GM12878 (cell line): ENCODE data around the gene NHLRC4. TPM values are rescaled to one million over a fixed set of nuclear protein-coding genes. Genes with fewer than 3 reads are reported as not detected.

Experiments used
- ATAC-seq: fragments of 200-7000 bp; cut with Tn5 transposase; 3 replicates; pipeline ENCODE4 v1.9.1; 2020; ENCODE audit warnings: mild to moderate bottlenecking, moderate library complexity
- BruUV-seq: library from RNA; stranded (reverse); fragments of 400-500 nt; replicated peaks from 2 replicates; lab custom pipeline; 2021; lab: Mats Ljungman, UMichigan
- CTCF ChIA-PET: fragments of 300-600 bp; sonication (Branson Sonifier 250); formaldehyde crosslinking; extraction: SDS; loops from one replicate; lab custom pipeline; 2021; ENCODE audit warnings: inconsistent platforms; lab: Yijun Ruan, JAX
- POLR2A ChIA-PET: fragments of 350-600 bp; formaldehyde crosslinking; extraction: SDS; loops from one replicate; lab custom pipeline; 2021; ENCODE audit warnings: inconsistent platforms; lab: Charles Lee
- RAD21 ChIA-PET: fragments of 300-600 bp; sonication (Branson Sonifier 250); formaldehyde crosslinking; loops from one replicate; lab custom pipeline; 2023; ENCODE audit warnings: antibody characterized with exemption; ENCODE audit not compliant: unreplicated experiment; lab: Charles Lee
- SMC1A ChIA-PET: fragments of 300-600 bp; sonication (Branson Sonifier 250); formaldehyde crosslinking; loops from one replicate; lab custom pipeline; 2023; ENCODE audit not compliant: unreplicated experiment, uncharacterized antibody; lab: Charles Lee
- DNase-seq: peaks from one replicate; pipeline ENCODE4 v3.0.0-alpha.2; 2011; ENCODE audit warnings: low read depth, low spot score
- FAIRE-seq: peaks from 3 replicates; lab custom pipeline; 2011; peaks lifted over from hg19 to GRCh38; lab: Jason Lieb, UNC
- H2AFZ ChIP-seq: 2 replicates; pipeline ENCODE4 v1.6.0; 2011; ENCODE audit warnings: low read depth, low read length, control low read depth; ENCODE audit not compliant: control insufficient read depth
- H3K27ac ChIP-seq: 2 replicates; pipeline ENCODE4 v1.5.1; 2011; ENCODE audit warnings: control low read depth; ENCODE audit not compliant: control insufficient read depth, insufficient read depth
- H3K27me3 ChIP-seq, 2 experiments: replicated peaks in 1 of 2; 2 replicates each; pipeline versions ENCODE4 v1.6.0 to v1.6.1; 2011; ENCODE audit warnings: low read length in 1 of 2; ENCODE audit not compliant: control insufficient read depth in 2 of 2, insufficient read depth in 2 of 2
- H3K36me3 ChIP-seq, 2 experiments: 2 replicates each; pipeline ENCODE4 v1.5.1; 2011; ENCODE audit warnings: low read length in 1 of 2; ENCODE audit not compliant: control insufficient read depth in 2 of 2, insufficient read depth in 2 of 2
- H3K4me1 ChIP-seq: 2 replicates; pipeline ENCODE4 v1.6.1; 2011; ENCODE audit warnings: mild to moderate bottlenecking, low read length, moderate library complexity, mixed read lengths; ENCODE audit not compliant: control insufficient read depth, insufficient read depth
- H3K4me2 ChIP-seq: 2 replicates; pipeline ENCODE4 v1.6.0; 2011; ENCODE audit warnings: control low read depth; ENCODE audit not compliant: control insufficient read depth, insufficient read depth
- H3K4me3 ChIP-seq: fragments of 200-600 bp; sonication (generic); 2 replicates; pipeline ENCODE4 v1.5.1; 2016
- H3K79me2 ChIP-seq: 2 replicates; pipeline ENCODE4 v1.6.0; 2011; ENCODE audit warnings: low read length; ENCODE audit not compliant: control insufficient read depth, insufficient read depth
- H3K9ac ChIP-seq: 2 replicates; pipeline ENCODE4 v1.8.0; 2011; ENCODE audit warnings: low read length, control low read depth, mixed read lengths; ENCODE audit not compliant: control insufficient read depth, insufficient read depth
- H3K9me3 ChIP-seq: replicated peaks from 3 replicates; pipeline ENCODE4 v1.5.1; 2011; ENCODE audit warnings: mild to moderate bottlenecking, low read length; ENCODE audit not compliant: control insufficient read depth, insufficient read depth
- H4K20me1 ChIP-seq: 2 replicates; pipeline ENCODE4 v1.6.0; 2011; ENCODE audit not compliant: control insufficient read depth, insufficient read depth
- BMI1 ChIP-seq: fragments of 450-650 bp; IDR thresholded peaks from 2 replicates; pipeline ENCODE4 v1.6.1; 2016; ENCODE audit warnings: mild to moderate bottlenecking, moderate library complexity, borderline replicate concordance
- DPF2 ChIP-seq: fragments of 450-650 bp; IDR thresholded peaks from 2 replicates; pipeline ENCODE4 v1.6.1; 2017; ENCODE audit warnings: mild to moderate bottlenecking
- GABPA ChIP-seq: IDR thresholded peaks from 2 replicates; pipeline ENCODE4 v1.6.1; 2014; ENCODE audit warnings: antibody characterized with exemption, low read depth, mild to moderate bottlenecking, inconsistent platforms
- GATAD2B ChIP-seq: fragments of 450-650 bp; conservative IDR thresholded peaks from 2 replicates; pipeline ENCODE4 v1.6.1; 2017; ENCODE audit warnings: low read depth, mild to moderate bottlenecking, moderate library complexity
- LARP7 ChIP-seq: fragments of 450-650 bp; IDR thresholded peaks from 2 replicates; pipeline ENCODE4 v1.6.1; 2017; ENCODE audit warnings: mild to moderate bottlenecking
- NFYA ChIP-seq: IDR thresholded peaks from 2 replicates; pipeline ENCODE4 v1.6.1; 2011; ENCODE audit warnings: low read depth, mild to moderate bottlenecking, low read length, improper control_type of control experiment, borderline replicate concordance
- PAX5 ChIP-seq: IDR thresholded peaks from 2 replicates; pipeline ENCODE4 v1.6.1; 2011; ENCODE audit warnings: low read depth, low read length, borderline replicate concordance
- RBBP5 ChIP-seq: fragments of 200-600 bp; sonication (generic); conservative IDR thresholded peaks from 2 replicates; pipeline ENCODE4 v1.6.1; 2016
- SIN3A ChIP-seq: IDR thresholded peaks from 2 replicates; pipeline ENCODE4 v1.6.1; 2012; ENCODE audit warnings: low read depth, low read length, improper control_type of control experiment
- WRNIP1 ChIP-seq: IDR thresholded peaks from 2 replicates; pipeline ENCODE4 v1.6.1; 2011; ENCODE audit warnings: low read depth, low read length, improper control_type of control experiment, borderline replicate concordance
- ZNF207 ChIP-seq: fragments of 450-650 bp; IDR thresholded peaks from 2 replicates; pipeline ENCODE4 v1.6.1; 2014; ENCODE audit warnings: antibody characterized with exemption, mild to moderate bottlenecking, borderline replicate concordance
- ZNF384 ChIP-seq: IDR thresholded peaks from 2 replicates; pipeline ENCODE4 v1.6.1; 2012; ENCODE audit warnings: low read depth, mild to moderate bottlenecking, low read length, improper control_type of control experiment, borderline replicate concordance
- WGBS: methylation state at CpG from one replicate; pipeline ENCODE4 v1.1.6; 2016; ENCODE audit warnings: low lambda C conversion rate; ENCODE audit not compliant: insufficient replicate concordance, insufficient coverage; ENCODE audit errors: missing lambda C conversion rate; 5-methylcytosine and 5-hydroxymethylcytosine counted together
- in situ Hi-C: fragments of 300-500 bp; cut with MboI; formaldehyde crosslinking; loops from 9 replicates; pipeline ENCODE4 v1.14.3; 2018; ENCODE audit warnings: mixed read lengths
- intact Hi-C: fragments of 100-400 bp; cut with micrococcal nuclease; formaldehyde crosslinking; loops from one replicate; pipeline ENCODE4 v1.14.2; 2022; ENCODE audit not compliant: unreplicated experiment
- polyA plus RNA-seq, 11 experiments: library from polyadenylated mRNA; depleted of rRNA in 4 of 11; unstranded in 6 of 11; stranded (reverse) in 5 of 11; fragments of >200 nt; fragmentation: Nextera tagmentation in 4 of 11; fragmentation: Illumina TruSeq in 1 of 11; extraction: Ambion mirVana in 4 of 11; extraction: Trizol in 1 of 11; gene quantifications; 1 replicate in 1 of 11; 2 replicates in 10 of 11; pipeline versions ENCODE4 v1.2.1 to v1.2.3, GENCODE V29; 2011 to 2016; ENCODE audit warnings: inconsistent platforms in 2 of 11, missing spikeins in 2 of 11, low read depth in 1 of 11
- total RNA-seq, 4 experiments: library from RNA; depleted of rRNA in 3 of 4; stranded (reverse); fragments of >200 nt in 3 of 4; fragmentation: Illumina TruSeq in 1 of 4; extraction: Trizol in 1 of 4; gene quantifications; 2 replicates each; pipeline versions ENCODE4 v1.2.1 to v1.2.3, GENCODE V29; 2013 to 2021
- TF ChIP-seq, protein P1 (sequence below): IDR thresholded peaks from 2 replicates; pipeline ENCODE4 v1.6.1; 2012; ENCODE audit warnings: low read length, inconsistent platforms
- TF ChIP-seq, protein P2 (sequence below): fragments of 450-650 bp; conservative IDR thresholded peaks from 2 replicates; pipeline ENCODE4 v1.6.1; 2017; ENCODE audit warnings: mild to moderate bottlenecking, moderate library complexity
- TF ChIP-seq, protein P3 (sequence below): IDR thresholded peaks from 2 replicates; pipeline ENCODE4 v1.6.1; 2011; ENCODE audit warnings: borderline replicate concordance, low read depth, mild to moderate bottlenecking, moderate library complexity, low read length; ENCODE audit not compliant: insufficient read depth, poor library complexity, severe bottlenecking

NHLRC4 gene
- total and polyA plus RNA-seq, 10 of the 15 experiments (the other 5 are each of a cell fraction or from before 2014, with no cell fraction given), result 0.07 to 1.1 (median 0.57) TPM; not detected in 3

DNA sequence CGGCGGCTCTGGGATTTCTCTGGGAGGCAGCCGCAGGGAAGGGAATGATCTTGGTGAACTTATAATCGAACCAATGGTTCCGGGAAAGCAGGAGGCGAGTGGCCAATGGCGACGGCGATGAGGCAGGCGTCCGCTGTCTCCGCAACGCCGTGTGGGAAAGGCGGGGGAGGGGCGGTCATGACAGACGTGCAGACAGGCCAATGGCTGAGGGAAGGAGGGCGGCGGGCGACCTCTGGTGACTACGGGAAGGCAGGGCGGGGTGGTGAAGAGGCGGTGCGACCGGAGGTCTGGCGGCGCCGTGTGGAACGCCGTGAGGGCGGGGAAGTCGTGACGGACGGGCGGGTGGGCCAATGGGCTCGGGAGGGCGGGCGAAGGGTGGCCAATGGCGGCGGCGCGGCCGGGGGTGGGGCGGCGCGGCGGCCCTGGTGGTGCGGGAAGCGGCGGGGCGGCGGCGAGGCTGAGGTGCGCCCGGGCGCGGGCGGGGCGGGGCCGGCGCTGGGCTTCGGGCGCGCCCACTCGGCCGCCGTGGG is 22.9 kb downstream of the NHLRC4 start, which contains the start of gene RAB40C (continued):
- TF ChIP-seq NFYA (no peak), GATAD2B (no peak), GABPA (no peak), DPF2 (peak; percentile 96)
- TF ChIP-seq, protein P1, sequence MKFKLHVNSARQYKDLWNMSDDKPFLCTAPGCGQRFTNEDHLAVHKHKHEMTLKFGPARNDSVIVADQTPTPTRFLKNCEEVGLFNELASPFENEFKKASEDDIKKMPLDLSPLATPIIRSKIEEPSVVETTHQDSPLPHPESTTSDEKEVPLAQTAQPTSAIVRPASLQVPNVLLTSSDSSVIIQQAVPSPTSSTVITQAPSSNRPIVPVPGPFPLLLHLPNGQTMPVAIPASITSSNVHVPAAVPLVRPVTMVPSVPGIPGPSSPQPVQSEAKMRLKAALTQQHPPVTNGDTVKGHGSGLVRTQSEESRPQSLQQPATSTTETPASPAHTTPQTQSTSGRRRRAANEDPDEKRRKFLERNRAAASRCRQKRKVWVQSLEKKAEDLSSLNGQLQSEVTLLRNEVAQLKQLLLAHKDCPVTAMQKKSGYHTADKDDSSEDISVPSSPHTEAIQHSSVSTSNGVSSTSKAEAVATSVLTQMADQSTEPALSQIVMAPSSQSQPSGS, result no peak

DNA sequence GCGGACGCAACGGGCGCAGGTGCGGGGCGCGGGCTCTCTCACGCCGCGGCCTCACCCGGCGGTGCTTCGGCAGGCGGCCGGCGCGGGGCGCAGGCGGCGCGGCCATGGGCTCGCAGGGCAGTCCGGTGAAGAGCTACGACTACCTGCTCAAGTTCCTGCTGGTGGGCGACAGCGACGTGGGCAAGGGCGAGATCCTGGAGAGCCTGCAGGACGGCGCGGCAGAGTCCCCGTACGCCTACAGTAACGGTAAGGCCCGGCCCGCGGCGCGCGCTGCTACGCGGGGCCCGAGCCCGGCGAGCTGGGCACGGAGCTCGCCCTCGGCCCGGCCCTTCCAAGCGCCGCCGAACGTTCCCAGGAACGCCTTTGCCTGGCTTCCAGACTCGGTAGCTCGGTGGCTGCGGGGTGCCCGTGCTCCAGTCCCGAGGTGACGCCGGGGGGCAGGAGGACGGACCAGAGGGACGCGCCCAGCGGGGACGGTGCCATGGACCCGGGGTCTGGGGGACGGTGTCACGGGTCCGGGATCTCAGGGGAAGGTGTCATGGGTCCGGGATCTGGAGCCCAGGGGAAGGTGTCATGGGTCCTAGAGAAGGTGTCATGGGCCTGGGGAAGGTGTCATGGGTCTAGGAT is 23.5 kb downstream of the NHLRC4 start:
- Histone ChIP-seq H3K9ac (peak overlapping the region; percentile 87), H4K20me1 (no peaks in the 10 kb centered on the region), H3K9me3 (no peaks in the 10 kb centered on the region), H3K4me3 (peak overlapping the region; percentile 86), H3K4me1 (peaks cover 15% of the 10 kb centered on the region), H3K36me3 (no peaks in the 10 kb centered on the region), H3K79me2 (peaks cover 28% of the 10 kb centered on the region), H3K4me2 (peak overlapping the region; percentile 96), H3K27ac (peak overlapping the region; percentile 25; the same call in 1 of the 2 replicates), H2AFZ (peak overlapping the region; percentile 57), H3K27me3 (no peaks in the 10 kb centered on the region)
- in situ Hi-C loops, result no loop called here
- ATAC-seq, result no peak
- DNase-seq, result no peak
- WGBS, result 2% methylated on average over 39 of the region's 71 CpGs
- ChIA-PET SMC1A (no interaction called here), RAD21 (no interaction called here), CTCF (interaction anchor here (0.6 kb wide), 1 partner anchor 105 kb away, joined by 3 read pairs; no protein-coding TSS in a partner anchor), POLR2A (no interaction called here)
- intact Hi-C loops, result no loop called here
- FAIRE-seq, result no peak
- BruUV-seq, result no TSS peak
- no peak for TF ChIP-seq ZNF384
- 0 out of 2 replicates have a peak, but pooled peaks have one; percentile 39 for TF ChIP-seq ZNF207
- no peak for TF ChIP-seq BMI1
- TF ChIP-seq, protein P2, sequence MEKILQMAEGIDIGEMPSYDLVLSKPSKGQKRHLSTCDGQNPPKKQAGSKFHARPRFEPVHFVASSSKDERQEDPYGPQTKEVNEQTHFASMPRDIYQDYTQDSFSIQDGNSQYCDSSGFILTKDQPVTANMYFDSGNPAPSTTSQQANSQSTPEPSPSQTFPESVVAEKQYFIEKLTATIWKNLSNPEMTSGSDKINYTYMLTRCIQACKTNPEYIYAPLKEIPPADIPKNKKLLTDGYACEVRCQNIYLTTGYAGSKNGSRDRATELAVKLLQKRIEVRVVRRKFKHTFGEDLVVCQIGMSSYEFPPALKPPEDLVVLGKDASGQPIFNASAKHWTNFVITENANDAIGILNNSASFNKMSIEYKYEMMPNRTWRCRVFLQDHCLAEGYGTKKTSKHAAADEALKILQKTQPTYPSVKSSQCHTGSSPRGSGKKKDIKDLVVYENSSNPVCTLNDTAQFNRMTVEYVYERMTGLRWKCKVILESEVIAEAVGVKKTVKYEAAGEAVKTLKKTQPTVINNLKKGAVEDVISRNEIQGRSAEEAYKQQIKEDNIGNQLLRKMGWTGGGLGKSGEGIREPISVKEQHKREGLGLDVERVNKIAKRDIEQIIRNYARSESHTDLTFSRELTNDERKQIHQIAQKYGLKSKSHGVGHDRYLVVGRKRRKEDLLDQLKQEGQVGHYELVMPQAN, result peak; percentile 84
- TF ChIP-seq SIN3A, result no peak
- TF ChIP-seq LARP7, result peak; percentile 96
- TF ChIP-seq, protein P3, sequence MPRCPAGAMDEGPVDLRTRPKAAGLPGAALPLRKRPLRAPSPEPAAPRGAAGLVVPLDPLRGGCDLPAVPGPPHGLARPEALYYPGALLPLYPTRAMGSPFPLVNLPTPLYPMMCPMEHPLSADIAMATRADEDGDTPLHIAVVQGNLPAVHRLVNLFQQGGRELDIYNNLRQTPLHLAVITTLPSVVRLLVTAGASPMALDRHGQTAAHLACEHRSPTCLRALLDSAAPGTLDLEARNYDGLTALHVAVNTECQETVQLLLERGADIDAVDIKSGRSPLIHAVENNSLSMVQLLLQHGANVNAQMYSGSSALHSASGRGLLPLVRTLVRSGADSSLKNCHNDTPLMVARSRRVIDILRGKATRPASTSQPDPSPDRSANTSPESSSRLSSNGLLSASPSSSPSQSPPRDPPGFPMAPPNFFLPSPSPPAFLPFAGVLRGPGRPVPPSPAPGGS, result no peak
- TF ChIP-seq PAX5, result no peak
- TF ChIP-seq, protein P1, result no peak
- TF ChIP-seq DPF2, result peak; percentile 7
- no peak for TF ChIP-seq RBBP5
- TF ChIP-seq WRNIP1, result no peak
